Measurements from ENCODE around the gene STK32B.

Gene STK32B

DNA sequence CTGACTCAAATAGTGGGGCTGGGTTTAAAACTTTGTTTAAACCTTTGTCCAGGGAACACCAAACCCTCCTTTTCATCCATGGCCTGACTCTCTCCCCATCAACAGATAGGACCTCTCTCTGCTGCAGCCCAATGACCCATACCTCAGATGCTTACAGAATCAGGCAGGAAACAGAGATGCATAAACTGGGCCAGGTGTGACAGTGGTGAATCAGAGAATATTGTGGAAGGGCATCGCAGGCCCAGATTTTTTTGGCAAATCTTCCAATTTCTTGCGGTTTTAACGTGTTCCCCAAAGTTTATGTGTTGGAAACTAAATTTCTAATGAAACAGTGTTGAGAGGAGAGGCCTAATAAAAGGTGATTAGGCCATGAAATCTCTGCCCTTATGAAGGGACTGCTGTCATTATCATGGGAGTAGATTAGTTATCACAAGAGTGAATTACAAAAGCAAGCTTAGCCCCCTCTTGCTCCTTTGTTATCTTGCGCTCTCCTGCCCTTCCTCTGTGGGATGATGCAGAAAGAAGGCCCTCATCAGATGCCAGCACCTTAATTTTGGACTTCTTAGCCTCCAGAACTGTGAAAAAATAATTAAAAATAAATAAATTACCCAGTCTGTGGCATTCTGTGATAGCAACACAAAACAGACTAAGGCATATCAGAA, 82.8 kb downstream of the STK32B start:
- H3K9ac ChIP-seq (ENCODE audit: low read length): no peak overlapping the region
- no peaks in the 10 kb centered on the region for H3K9me3 ChIP-seq (ENCODE audit: control insufficient read depth, low read length)
- no peaks in the 10 kb centered on the region for H3K27me3 ChIP-seq (ENCODE audit: control insufficient read depth, insufficient read depth, low read length)
- no peak overlapping the region for H3K4me3 ChIP-seq (ENCODE audit: low read length)
- peaks cover 19% of the 10 kb centered on the region for H3K4me1 ChIP-seq (ENCODE audit: control insufficient read depth, insufficient read depth, low read length)
- H3K36me3 ChIP-seq (ENCODE audit: control insufficient read depth, insufficient read depth, low read length): no peaks in the 10 kb centered on the region

DNA sequence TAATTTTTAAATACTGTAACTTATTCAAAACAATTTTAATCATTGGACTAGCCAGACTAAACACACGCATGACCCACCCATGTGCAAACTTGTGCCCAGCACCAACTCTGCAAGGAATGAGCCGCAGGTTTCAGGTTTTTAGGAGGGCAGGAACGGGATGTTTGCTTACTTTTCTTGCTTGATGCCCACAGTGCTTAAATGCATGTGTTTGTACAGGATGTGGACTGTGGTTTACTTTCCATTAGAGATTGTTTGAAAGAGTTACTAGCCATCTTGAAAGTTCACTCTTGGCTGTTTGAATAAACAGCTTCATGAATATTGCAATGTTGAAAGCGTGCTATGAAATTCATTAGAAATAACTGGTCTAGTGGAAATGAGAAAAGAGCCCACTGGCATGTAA, 83.3 kb downstream of the STK32B start:
- H3K4me1 ChIP-seq (ENCODE audit: control insufficient read depth, insufficient read depth, low read length): peaks cover 16% of the 10 kb centered on the region
- no peaks in the 10 kb centered on the region for H3K36me3 ChIP-seq (ENCODE audit: control insufficient read depth, insufficient read depth, low read length)
- H3K9ac ChIP-seq (ENCODE audit: low read length): no peak overlapping the region
- H3K27me3 ChIP-seq (ENCODE audit: control insufficient read depth, insufficient read depth, low read length): no peaks in the 10 kb centered on the region
- no peaks in the 10 kb centered on the region for H3K9me3 ChIP-seq (ENCODE audit: control insufficient read depth, low read length)
- no peak overlapping the region for H3K4me3 ChIP-seq (ENCODE audit: low read length)

GRCh38 chr4:5137226-5137625, 85.9 kb downstream of the STK32B start:
- H3K27me3 ChIP-seq (ENCODE audit: control insufficient read depth, insufficient read depth, low read length): no peaks in the 10 kb centered on the region
- peaks cover 16% of the 10 kb centered on the region for H3K4me1 ChIP-seq (ENCODE audit: control insufficient read depth, insufficient read depth, low read length)
- no peak overlapping the region for H3K9ac ChIP-seq (ENCODE audit: low read length)
- no peaks in the 10 kb centered on the region for H3K9me3 ChIP-seq (ENCODE audit: control insufficient read depth, low read length)
- H3K36me3 ChIP-seq (ENCODE audit: control insufficient read depth, insufficient read depth, low read length): no peaks in the 10 kb centered on the region
- no peak overlapping the region for H3K4me3 ChIP-seq (ENCODE audit: low read length)

- Histone ChIP-seq H3K9me3 (ENCODE audit: control insufficient read depth, low read length) (no peaks in the 10 kb centered on the region), H3K27me3 (ENCODE audit: control insufficient read depth, insufficient read depth, low read length) (no peaks in the 10 kb centered on the region), H3K4me3 (ENCODE audit: low read length) (no peak overlapping the region)
Observed at GRCh38 chr4:5137927-5138326, 86.6 kb downstream of the STK32B start.

GRCh38 chr4:5138389-5138788, 87.1 kb downstream of the STK32B start:
- Histone ChIP-seq H3K4me1 (ENCODE audit: control insufficient read depth, insufficient read depth, low read length) (peaks cover 16% of the 10 kb centered on the region), H3K4me3 (ENCODE audit: low read length) (no peak overlapping the region)

More at GRCh38 chr4:5137927-5138326, 86.6 kb downstream of the STK32B start:
- no peak overlapping the region for H3K9ac ChIP-seq (ENCODE audit: low read length)
- no peaks in the 10 kb centered on the region for H3K36me3 ChIP-seq (ENCODE audit: control insufficient read depth, insufficient read depth, low read length)
- H3K4me1 ChIP-seq (ENCODE audit: control insufficient read depth, insufficient read depth, low read length): peaks cover 16% of the 10 kb centered on the region

GRCh38 chr4:5139141-5139540, 87.9 kb downstream of the STK32B start:
- H3K9ac ChIP-seq (ENCODE audit: low read length): no peak overlapping the region
- H3K4me3 ChIP-seq (ENCODE audit: low read length): no peak overlapping the region
- H3K27me3 ChIP-seq (ENCODE audit: control insufficient read depth, insufficient read depth, low read length): no peaks in the 10 kb centered on the region
- H3K9me3 ChIP-seq (ENCODE audit: control insufficient read depth, low read length): no peaks in the 10 kb centered on the region
- peaks cover 16% of the 10 kb centered on the region for H3K4me1 ChIP-seq (ENCODE audit: control insufficient read depth, insufficient read depth, low read length)
- H3K36me3 ChIP-seq (ENCODE audit: control insufficient read depth, insufficient read depth, low read length): no peaks in the 10 kb centered on the region

More at GRCh38 chr4:5138389-5138788, 87.1 kb downstream of the STK32B start:
- H3K27me3 ChIP-seq (ENCODE audit: control insufficient read depth, insufficient read depth, low read length): no peaks in the 10 kb centered on the region
- H3K36me3 ChIP-seq (ENCODE audit: control insufficient read depth, insufficient read depth, low read length): no peaks in the 10 kb centered on the region
- H3K9me3 ChIP-seq (ENCODE audit: control insufficient read depth, low read length): no peaks in the 10 kb centered on the region
- no peak overlapping the region for H3K9ac ChIP-seq (ENCODE audit: low read length)

DNA sequence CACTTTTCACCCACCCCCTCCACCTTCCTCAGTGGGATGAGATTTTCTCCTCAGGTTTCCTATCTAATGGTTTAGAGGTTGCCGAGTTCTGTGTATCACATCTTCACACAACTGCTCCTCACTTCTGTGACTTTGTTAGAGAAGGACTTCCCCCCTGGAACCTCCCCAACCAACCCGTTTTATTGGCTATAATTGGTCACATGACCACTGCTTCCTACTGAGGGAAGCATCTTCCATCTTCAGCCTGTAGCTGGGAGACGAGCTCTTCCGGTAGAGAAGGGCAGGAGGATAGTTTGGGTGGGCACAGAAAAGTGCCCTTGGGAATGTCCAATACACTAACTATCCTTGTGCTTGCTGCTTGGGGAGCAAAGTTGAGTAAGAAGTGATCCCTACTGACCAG, 90.5 kb downstream of the STK32B start:
- Histone ChIP-seq H3K27me3 (ENCODE audit: control insufficient read depth, insufficient read depth, low read length) (no peaks in the 10 kb centered on the region), H3K4me3 (ENCODE audit: low read length) (no peak overlapping the region), H3K9me3 (ENCODE audit: control insufficient read depth, low read length) (no peaks in the 10 kb centered on the region), H3K4me1 (ENCODE audit: control insufficient read depth, insufficient read depth, low read length) (peaks cover 16% of the 10 kb centered on the region), H3K36me3 (ENCODE audit: control insufficient read depth, insufficient read depth, low read length) (no peaks in the 10 kb centered on the region), H3K9ac (ENCODE audit: low read length) (no peak overlapping the region)

DNA sequence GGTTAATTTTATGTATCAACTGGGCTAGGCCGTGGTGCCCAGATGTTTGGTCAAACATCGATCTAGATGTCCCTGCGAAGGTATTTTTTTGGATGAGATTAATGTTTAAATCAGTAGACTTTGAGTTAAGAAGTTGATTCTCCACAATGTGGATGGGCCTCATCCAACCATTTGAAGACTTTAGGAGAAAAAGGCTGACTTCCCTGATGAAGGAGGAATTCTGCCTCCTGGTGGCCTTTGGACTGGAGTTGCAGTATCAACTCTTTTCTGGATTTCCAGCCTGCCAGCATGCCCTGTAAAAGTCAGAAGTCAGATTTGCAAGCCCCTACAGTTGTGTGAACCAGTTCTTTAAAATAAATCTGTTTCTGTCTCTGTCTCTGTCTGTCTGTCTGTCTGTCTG, 91.4 kb downstream of the STK32B start:
- Histone ChIP-seq H3K9ac (ENCODE audit: low read length) (no peak overlapping the region), H3K9me3 (ENCODE audit: control insufficient read depth, low read length) (no peaks in the 10 kb centered on the region), H3K27me3 (ENCODE audit: control insufficient read depth, insufficient read depth, low read length) (no peaks in the 10 kb centered on the region), H3K36me3 (ENCODE audit: control insufficient read depth, insufficient read depth, low read length) (no peaks in the 10 kb centered on the region), H3K4me3 (ENCODE audit: low read length) (no peak overlapping the region), H3K4me1 (ENCODE audit: control insufficient read depth, insufficient read depth, low read length) (peaks cover 10% of the 10 kb centered on the region)

DNA sequence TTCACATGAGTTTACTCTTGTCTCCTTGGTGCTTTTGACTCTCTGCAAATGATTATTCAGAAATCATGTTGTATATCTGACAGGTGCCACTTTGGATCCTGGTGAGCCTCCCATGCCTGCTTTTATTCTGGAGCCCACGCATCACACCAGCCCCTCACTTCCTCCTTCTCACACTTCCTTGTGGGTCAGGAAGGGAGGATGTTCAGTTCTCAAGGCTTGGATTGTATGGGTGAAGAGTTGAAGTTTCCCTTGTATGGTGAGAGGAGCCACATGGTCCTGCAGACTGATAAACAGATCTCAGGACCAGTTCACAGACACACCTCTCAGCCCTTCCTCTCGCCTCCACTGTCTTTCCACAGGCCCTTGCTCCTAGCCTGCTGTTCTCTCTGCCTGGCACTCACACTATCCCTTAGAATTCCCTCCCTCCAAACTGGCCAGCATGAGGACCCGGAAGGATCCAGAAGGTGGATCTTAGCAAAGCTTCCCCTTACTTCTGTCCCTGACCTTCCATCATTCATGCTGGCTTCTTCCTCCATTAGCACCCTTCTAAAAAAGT, 92.1 kb downstream of the STK32B start:
- Histone ChIP-seq H3K9me3 (ENCODE audit: control insufficient read depth, low read length) (no peaks in the 10 kb centered on the region), H3K9ac (ENCODE audit: low read length) (no peak overlapping the region), H3K4me1 (ENCODE audit: control insufficient read depth, insufficient read depth, low read length) (peaks cover 7% of the 10 kb centered on the region), H3K27me3 (ENCODE audit: control insufficient read depth, insufficient read depth, low read length) (no peaks in the 10 kb centered on the region), H3K36me3 (ENCODE audit: control insufficient read depth, insufficient read depth, low read length) (no peaks in the 10 kb centered on the region), H3K4me3 (ENCODE audit: low read length) (no peak overlapping the region)

GRCh38 chr4:5143940-5144339, 92.7 kb downstream of the STK32B start:
- peaks cover 1% of the 10 kb centered on the region for H3K4me1 ChIP-seq (ENCODE audit: control insufficient read depth, insufficient read depth, low read length)
- H3K9me3 ChIP-seq (ENCODE audit: control insufficient read depth, low read length): no peaks in the 10 kb centered on the region
- H3K4me3 ChIP-seq (ENCODE audit: low read length): no peak overlapping the region
- H3K27me3 ChIP-seq (ENCODE audit: control insufficient read depth, insufficient read depth, low read length): no peaks in the 10 kb centered on the region
- H3K36me3 ChIP-seq (ENCODE audit: control insufficient read depth, insufficient read depth, low read length): no peaks in the 10 kb centered on the region
- H3K9ac ChIP-seq (ENCODE audit: low read length): no peak overlapping the region

GRCh38 chr4:5144384-5144783, 93.1 kb downstream of the STK32B start:
- H3K4me1 ChIP-seq (ENCODE audit: control insufficient read depth, insufficient read depth, low read length): no peaks in the 10 kb centered on the region
- no peak overlapping the region for H3K9ac ChIP-seq (ENCODE audit: low read length)
- no peaks in the 10 kb centered on the region for H3K9me3 ChIP-seq (ENCODE audit: control insufficient read depth, low read length)
- no peaks in the 10 kb centered on the region for H3K36me3 ChIP-seq (ENCODE audit: control insufficient read depth, insufficient read depth, low read length)
- no peak overlapping the region for H3K4me3 ChIP-seq (ENCODE audit: low read length)
- H3K27me3 ChIP-seq (ENCODE audit: control insufficient read depth, insufficient read depth, low read length): no peaks in the 10 kb centered on the region

DNA sequence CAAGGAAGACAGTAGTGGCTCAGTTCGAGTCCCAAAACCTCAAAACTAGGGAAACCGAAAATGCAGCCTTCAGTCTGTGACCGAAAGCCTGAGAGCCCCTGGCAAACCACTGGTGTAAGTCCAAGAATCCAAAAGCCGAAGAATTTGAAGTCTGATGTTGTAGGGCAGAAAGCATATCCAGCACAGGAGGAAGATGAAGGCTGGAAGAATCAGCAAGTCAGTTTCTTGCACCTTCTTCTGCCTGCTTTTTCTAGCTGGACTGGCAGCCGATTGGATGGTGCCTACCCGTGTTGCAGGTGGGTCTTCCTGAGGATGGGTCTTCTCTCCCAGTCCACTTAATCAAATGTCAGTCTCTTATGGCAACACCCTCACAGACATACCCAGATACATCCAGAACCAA, 95.0 kb downstream of the STK32B start:
- H3K27me3 ChIP-seq (ENCODE audit: control insufficient read depth, insufficient read depth, low read length): no peaks in the 10 kb centered on the region
- no peaks in the 10 kb centered on the region for H3K9me3 ChIP-seq (ENCODE audit: control insufficient read depth, low read length)
- H3K9ac ChIP-seq (ENCODE audit: low read length): no peak overlapping the region
- H3K36me3 ChIP-seq (ENCODE audit: control insufficient read depth, insufficient read depth, low read length): no peaks in the 10 kb centered on the region
- no peaks in the 10 kb centered on the region for H3K4me1 ChIP-seq (ENCODE audit: control insufficient read depth, insufficient read depth, low read length)
- H3K4me3 ChIP-seq (ENCODE audit: low read length): no peak overlapping the region

All from mucosa of stomach (tissue), 1 donor.